WTC11 (cell line): ENCODE measurements around the gene ODAD3. TPM values are rescaled to one million over a fixed set of nuclear protein-coding genes. Genes with fewer than 3 reads are reported as not detected.
A peak's percentile ranks its signal among the peaks of the same experiment; 100 is the strongest.

ENCODE experiments used
- ATAC-seq: fragments of 200-7000 bp; cut with Tn5 transposase; 2 replicates; pipeline ENCODE4 v1.10.0; 2021; ENCODE audit warnings: mild to moderate bottlenecking, moderate library complexity
- CTCF ChIA-PET: fragments of 300-600 bp; sonication (Branson Sonifier 250); formaldehyde crosslinking; loops from one replicate; lab custom pipeline; 2021; ENCODE audit warnings: antibody characterized with exemption; lab: Charles Lee
- POLR2A ChIA-PET: fragments of 350-600 bp; sonication (Branson Sonifier 250); formaldehyde crosslinking; loops from one replicate; lab custom pipeline; 2021; ENCODE audit warnings: antibody characterized with exemption; lab: Charles Lee
- DNase-seq: peaks from one replicate; pipeline ENCODE4 v3.0.0; 2021; ENCODE audit warnings: low spot score
- H3K27ac Mint-ChIP-seq: 2 replicates; pipeline ENCODE4 v1.8.0; 2021; ENCODE audit warnings: mixed read lengths
- H3K27me3 Mint-ChIP-seq: 2 replicates; pipeline ENCODE4 v1.8.0; 2021; ENCODE audit warnings: low read depth, mild to moderate bottlenecking, moderate library complexity, mixed read lengths
- H3K36me3 Mint-ChIP-seq: 2 replicates; pipeline ENCODE4 v1.8.0; 2021; ENCODE audit warnings: mixed read lengths
- H3K4me1 Mint-ChIP-seq: 2 replicates; pipeline ENCODE4 v1.8.0; 2022; ENCODE audit warnings: mixed read lengths
- H3K4me3 Mint-ChIP-seq: 2 replicates; pipeline ENCODE4 v1.8.0; 2021; ENCODE audit warnings: mild to moderate bottlenecking, moderate library complexity, mixed read lengths
- H3K9me3 Mint-ChIP-seq: 2 replicates; pipeline ENCODE4 v1.8.0; 2021; ENCODE audit warnings: mixed read lengths
- AFF4 ChIP-seq: sonication (generic); formaldehyde crosslinking; IDR thresholded peaks from 2 replicates; pipeline ENCODE4 v1.8.1; 2023; ENCODE audit warnings: mild to moderate bottlenecking, missing genetic modification reagents, borderline replicate concordance
- ATF6 ChIP-seq: sonication (generic); formaldehyde crosslinking; IDR thresholded peaks from 2 replicates; pipeline ENCODE4 v1.8.1; 2023; ENCODE audit warnings: mild to moderate bottlenecking, missing genetic modification reagents
- CBFB ChIP-seq: sonication (generic); formaldehyde crosslinking; IDR thresholded peaks from 2 replicates; pipeline ENCODE4 v1.8.1; 2022; ENCODE audit warnings: mild to moderate bottlenecking, low read depth, missing genetic modification reagents
- CREB1 ChIP-seq: sonication (generic); formaldehyde crosslinking; IDR thresholded peaks from 2 replicates; pipeline ENCODE4 v1.8.0; 2023; ENCODE audit warnings: mild to moderate bottlenecking, missing genetic modification reagents
- E2F4 ChIP-seq: sonication (generic); formaldehyde crosslinking; IDR thresholded peaks from 2 replicates; pipeline ENCODE4 v1.8.1; 2022; ENCODE audit warnings: low read depth, mild to moderate bottlenecking, moderate library complexity, missing genetic modification reagents, borderline replicate concordance
- EMX1 ChIP-seq: fragments of 250-450 bp; sonication (Bioruptor Pico); IDR thresholded peaks from 2 replicates; pipeline ENCODE4 v1.8.0; 2021; ENCODE audit warnings: mild to moderate bottlenecking
- ESRRA ChIP-seq: sonication (generic); formaldehyde crosslinking; IDR thresholded peaks from 2 replicates; pipeline ENCODE4 v1.8.1; 2022; ENCODE audit warnings: mild to moderate bottlenecking, missing genetic modification reagents, borderline replicate concordance
- ETV6 ChIP-seq: sonication (generic); formaldehyde crosslinking; IDR thresholded peaks from 2 replicates; pipeline ENCODE4 v1.8.1; 2022; ENCODE audit warnings: mild to moderate bottlenecking, missing genetic modification reagents
- GTF2I ChIP-seq: fragments of 250-450 bp; sonication (Bioruptor Pico); conservative IDR thresholded peaks from 2 replicates; pipeline ENCODE4 v1.4.0; 2021; ENCODE audit warnings: mild to moderate bottlenecking
- IRF1 ChIP-seq: sonication (generic); formaldehyde crosslinking; IDR thresholded peaks from 2 replicates; pipeline ENCODE4 v1.8.0; 2023; ENCODE audit warnings: missing genetic modification reagents
- OVOL2 ChIP-seq: fragments of 250-450 bp; sonication (Bioruptor Pico); IDR thresholded peaks from 2 replicates; pipeline ENCODE4 v1.9.0; 2021; ENCODE audit warnings: mild to moderate bottlenecking, borderline replicate concordance
- PRDM15 ChIP-seq: sonication (generic); formaldehyde crosslinking; IDR thresholded peaks from 2 replicates; pipeline ENCODE4 v1.8.0; 2022; ENCODE audit warnings: missing genetic modification reagents
- ZBTB21 ChIP-seq: sonication (generic); formaldehyde crosslinking; IDR thresholded peaks from 2 replicates; pipeline ENCODE4 v1.8.1; 2023; ENCODE audit warnings: mild to moderate bottlenecking, missing genetic modification reagents, borderline replicate concordance
- ZNF263 ChIP-seq: sonication (generic); formaldehyde crosslinking; IDR thresholded peaks from 2 replicates; pipeline ENCODE4 v1.8.1; 2022; ENCODE audit warnings: low read depth, mild to moderate bottlenecking, moderate library complexity, missing genetic modification reagents
- ZNF317 ChIP-seq: sonication (generic); formaldehyde crosslinking; IDR thresholded peaks from 2 replicates; pipeline ENCODE4 v1.8.1; 2023; ENCODE audit warnings: low read depth, mild to moderate bottlenecking, moderate library complexity, missing genetic modification reagents, borderline replicate concordance
- ZNF416 ChIP-seq: fragments of 250-450 bp; sonication (Bioruptor Pico); IDR thresholded peaks from 2 replicates; pipeline ENCODE4 v1.9.0; 2021; ENCODE audit warnings: mild to moderate bottlenecking, inconsistent platforms
- ZNF423 ChIP-seq: fragments of 250-450 bp; sonication (Bioruptor Pico); IDR thresholded peaks from 2 replicates; pipeline ENCODE4 v2.1.2; 2022; ENCODE audit warnings: mild to moderate bottlenecking, moderate library complexity
- ZNF671 ChIP-seq: fragments of 250-450 bp; sonication (Bioruptor Pico); IDR thresholded peaks from 2 replicates; pipeline ENCODE4 v1.8.0; 2021; ENCODE audit warnings: mild to moderate bottlenecking
- total RNA-seq: library from RNA; stranded (reverse); gene quantifications from 3 replicates; pipeline ENCODE4 v1.2.3, GENCODE V29; 2021

The ODAD3 gene
- total RNA-seq, 1 experiment from 2014 or later: 4.1 TPM

- TF ChIP-seq E2F4 (CRISPR knock-in tag) (0 out of 2 replicates have a peak, but pooled peaks have one; percentile 45), IRF1 (0 out of 2 replicates have a peak, but pooled peaks have one; percentile 41), GTF2I (CRISPR knock-in tag) (peak; percentile 74), PRDM15 (CRISPR knock-in tag) (no peak), ZNF416 (CRISPR knock-in tag) (no peak), ZNF423 (CRISPR knock-in tag) (no peak), ETV6 (CRISPR knock-in tag) (0 out of 2 replicates have a peak, but pooled peaks have one; percentile 23)
Observed at GRCh38 chr19:11479090-11479897, 44.4 kb upstream of the ODAD3 start (continued).

- Mint-ChIP-seq H3K36me3 (no peaks in the 10 kb centered on the region), H3K27me3 (peaks cover 57% of the 10 kb centered on the region)
- DNase-seq: no peak
Observed at GRCh38 chr19:11478167-11479089, 43.5 kb upstream of the ODAD3 start.

GRCh38 chr19:11475861-11476260 lies 40.9 kb upstream of the ODAD3 start:
- H3K27ac Mint-ChIP-seq: no peak overlapping the region; the same call in 1 of the 2 replicates
- H3K9me3 Mint-ChIP-seq: no peaks in the 10 kb centered on the region
- ATAC-seq (no peak), DNase-seq (no peak)
- H3K27me3 Mint-ChIP-seq: peaks cover 46% of the 10 kb centered on the region
- peaks cover 4% of the 10 kb centered on the region for H3K4me1 Mint-ChIP-seq
- CTCF ChIA-PET: interaction anchor here (0.5 to 0.6 kb wide), 2 partner anchors 84 to 1461 kb away, joined by 3 read pairs; no protein-coding TSS in a partner anchor
- POLR2A ChIA-PET: no interaction called here
- no peaks in the 10 kb centered on the region for H3K36me3 Mint-ChIP-seq
- no peak overlapping the region for H3K4me3 Mint-ChIP-seq
- TF ChIP-seq CREB1 (CRISPR knock-in tag) (no peak), ZNF317 (no peak), CBFB (no peak), GTF2I (CRISPR knock-in tag) (no peak), ESRRA (CRISPR knock-in tag) (no peak), AFF4 (no peak), ZBTB21 (no peak), ZNF263 (no peak)

More at GRCh38 chr19:11478167-11479089, 43.5 kb upstream of the ODAD3 start:
- H3K27ac Mint-ChIP-seq: no peak overlapping the region
- ATAC-seq: no peak
- H3K4me3 Mint-ChIP-seq: peak overlapping the region; percentile 66; the same call in 1 of the 2 replicates
- TF ChIP-seq OVOL2 (CRISPR knock-in tag) (no peak), ZNF671 (CRISPR knock-in tag) (no peak), EMX1 (CRISPR knock-in tag) (no peak), ATF6 (CRISPR knock-in tag) (no peak)
- ChIA-PET POLR2A (no interaction called here), CTCF (interaction anchor here (0.7 to 1.0 kb wide), 2 partner anchors 95 to 184 kb away, joined by 3 to 4 read pairs; no protein-coding TSS in a partner anchor)
- H3K4me1 Mint-ChIP-seq: peaks cover 13% of the 10 kb centered on the region
- H3K9me3 Mint-ChIP-seq: no peaks in the 10 kb centered on the region
